HCT116 (cell line): ENCODE measurements around the gene CACNA1C. TPM values are rescaled to one million over a fixed set of nuclear protein-coding genes. Genes with fewer than 3 reads are reported as not detected.

Experiments used
- ATAC-seq: fragments of 200-7000 bp; cut with Tn5 transposase; 2 replicates; pipeline ENCODE4 v1.9.1; 2020; ENCODE audit warnings: mild to moderate bottlenecking, moderate library complexity
- BruUV-seq: library from RNA; stranded (reverse); fragments of 400-500 nt; replicated peaks from 2 replicates; lab custom pipeline; 2021; lab: Mats Ljungman, UMichigan
- CTCF ChIA-PET: fragments of 300-600 bp; sonication (Branson Sonifier 250); formaldehyde crosslinking; loops from one replicate; lab custom pipeline; 2021; ENCODE audit warnings: antibody characterized with exemption; lab: Charles Lee
- POLR2A ChIA-PET: fragments of 300-600, 350-600 bp; sonication (Branson Sonifier 250); formaldehyde crosslinking; loops from one replicate; lab custom pipeline; 2021; ENCODE audit warnings: antibody characterized with exemption; lab: Charles Lee
- RAD21 ChIA-PET, 2 experiments: fragments of 300-600 bp; sonication (Branson Sonifier 250); formaldehyde crosslinking; loops; one replicate each; lab custom pipeline; 2023; ENCODE audit warnings: low total read pairs in 2 of 2; ENCODE audit not compliant: uncharacterized antibody in 2 of 2, unreplicated experiment in 2 of 2, low non-redundant PET in 1 of 2; lab: Charles Lee
- DNase-seq: peaks from one replicate; pipeline ENCODE4 v3.0.0-alpha.2; 2010; ENCODE audit warnings: low read depth, low spot score
- H2AFZ ChIP-seq: fragments of 200-600 bp; shearing (Covaris generic), sonication (generic); 2 replicates; pipeline ENCODE4 v1.6.1; 2017; ENCODE audit warnings: low read depth, mixed run types, mixed read lengths, antibody characterized with exemption, low read length; ENCODE audit not compliant: poor library complexity, severe bottlenecking
- H3K27ac ChIP-seq: 2 replicates; pipeline ENCODE4 v1.5.1; 2012; ENCODE audit warnings: low read depth, low read length
- H3K27me3 ChIP-seq: fragments of 200-600 bp; sonication (generic); 2 replicates; pipeline ENCODE4 v1.6.1; 2016; ENCODE audit warnings: mixed run types, low read length, mixed read lengths; ENCODE audit not compliant: insufficient read depth
- H3K36me3 ChIP-seq, 2 experiments: fragments of 200-500 bp in 1 of 2; fragments of 200-600 bp in 1 of 2; sonication (Bioruptor generic) in 1 of 2; sonication (generic) in 1 of 2; 2 replicates each; pipeline versions ENCODE4 v1.5.1 to v1.6.1; 2014 to 2016; ENCODE audit warnings: low read length in 2 of 2, inconsistent platforms in 1 of 2, mixed read lengths in 1 of 2, mixed run types in 1 of 2; ENCODE audit not compliant: insufficient read depth in 2 of 2, control insufficient read depth in 1 of 2
- H3K4me1 ChIP-seq, 2 experiments: fragments of 200-600 bp in 1 of 2; sonication (generic) in 1 of 2; 2 replicates each; pipeline versions ENCODE4 v1.5.1 to v1.6.1; 2012 to 2017; ENCODE audit warnings: low read length in 2 of 2, inconsistent platforms in 1 of 2, mild to moderate bottlenecking in 1 of 2, mixed read lengths in 1 of 2, mixed run types in 1 of 2, moderate library complexity in 1 of 2; ENCODE audit not compliant: insufficient read depth in 2 of 2, control insufficient read depth in 1 of 2
- H3K4me2 ChIP-seq: fragments of 200-600 bp; sonication (generic); 2 replicates; pipeline ENCODE4 v1.6.1; 2017; ENCODE audit warnings: mixed run types, low read length, mixed read lengths
- H3K4me3 ChIP-seq, 2 experiments: fragments of 200-600 bp in 1 of 2; sonication (generic) in 1 of 2; replicated peaks in 1 of 2; 2 replicates each; pipeline ENCODE4 v1.5.1; 2011 to 2016; ENCODE audit warnings: low read length in 2 of 2, control low read depth in 1 of 2, low read depth in 1 of 2, mild to moderate bottlenecking in 1 of 2, mixed read lengths in 1 of 2, mixed run types in 1 of 2
- H3K79me2 ChIP-seq: fragments of 200-600 bp; sonication (generic); 2 replicates; pipeline ENCODE4 v1.6.1; 2017; ENCODE audit warnings: mild to moderate bottlenecking, mixed run types, low read length, moderate library complexity, mixed read lengths; ENCODE audit not compliant: insufficient read depth
- H3K9ac ChIP-seq: fragments of 200-600 bp; sonication (generic); 2 replicates; pipeline ENCODE4 v1.6.1; 2016; ENCODE audit warnings: low read length, mixed read lengths
- H3K9me2 ChIP-seq: fragments of 200-600 bp; sonication (generic), shearing (Covaris generic); 2 replicates; pipeline ENCODE4 v1.6.1; 2017; ENCODE audit warnings: mixed run types, mild to moderate bottlenecking, moderate library complexity; ENCODE audit not compliant: insufficient read depth
- H3K9me3 ChIP-seq, 2 experiments: fragments of 200-500 bp in 1 of 2; fragments of 200-600 bp in 1 of 2; sonication (Bioruptor generic) in 1 of 2; sonication (generic) in 1 of 2; 2 replicates each; pipeline ENCODE4 v1.6.1; 2014 to 2017; ENCODE audit warnings: low read length in 2 of 2, mixed read lengths in 2 of 2, inconsistent platforms in 1 of 2, low read depth in 1 of 2, mild to moderate bottlenecking in 1 of 2, mixed run types in 1 of 2, moderate library complexity in 1 of 2; ENCODE audit not compliant: control insufficient read depth in 1 of 2, insufficient read depth in 1 of 2
- H4K20me1 ChIP-seq: fragments of 200-600 bp; sonication (generic), shearing (Covaris generic); 2 replicates; pipeline ENCODE4 v1.6.1; 2017; ENCODE audit warnings: mixed run types, mild to moderate bottlenecking, moderate library complexity; ENCODE audit not compliant: insufficient read depth
- ATF3 ChIP-seq: IDR thresholded peaks from 2 replicates; pipeline ENCODE4 v1.6.1; 2012
- CBX3 ChIP-seq: IDR thresholded peaks from 2 replicates; pipeline ENCODE4 v1.6.1; 2012; ENCODE audit warnings: low read depth
- EGR1 ChIP-seq: IDR thresholded peaks from 2 replicates; pipeline ENCODE4 v1.6.1; 2012; ENCODE audit warnings: low read depth
- EZH2phosphoT487 ChIP-seq: fragments of 200-600 bp; IDR thresholded peaks from 2 replicates; pipeline ENCODE4 v1.6.1; 2018; ENCODE audit warnings: antibody characterized with exemption, borderline replicate concordance
- FOSL1 ChIP-seq: IDR thresholded peaks from 2 replicates; pipeline ENCODE4 v1.6.1; 2012; ENCODE audit warnings: low read depth
- MAX ChIP-seq: IDR thresholded peaks from 2 replicates; pipeline ENCODE4 v1.6.1; 2012
- POLR2A ChIP-seq: IDR thresholded peaks from 2 replicates; pipeline ENCODE4 v1.7.0; 2011; ENCODE audit warnings: borderline replicate concordance; ENCODE audit not compliant: insufficient read depth, insufficient read length; ENCODE audit errors: extremely low read depth
- POLR2AphosphoS5 ChIP-seq: IDR thresholded peaks from 2 replicates; pipeline ENCODE4 v1.6.1; 2011; ENCODE audit warnings: mild to moderate bottlenecking, low read depth, low read length, moderate library complexity
- RAD21 ChIP-seq: IDR thresholded peaks from 2 replicates; pipeline ENCODE4 v1.6.1; 2012; ENCODE audit warnings: low read depth, mild to moderate bottlenecking
- REST ChIP-seq: IDR thresholded peaks from 2 replicates; pipeline ENCODE4 v1.6.1; 2012; ENCODE audit warnings: low read depth
- SIN3A ChIP-seq: IDR thresholded peaks from 2 replicates; pipeline ENCODE4 v1.6.1; 2012; ENCODE audit warnings: low read depth
- SP1 ChIP-seq: IDR thresholded peaks from 2 replicates; pipeline ENCODE4 v1.6.1; 2012; ENCODE audit warnings: low read depth
- SRF ChIP-seq: IDR thresholded peaks from 2 replicates; pipeline ENCODE4 v1.6.1; 2012; ENCODE audit warnings: low read depth
- TCF7L2 ChIP-seq: IDR thresholded peaks from 2 replicates; pipeline ENCODE4 v1.7.0; 2011; ENCODE audit warnings: borderline replicate concordance, inconsistent platforms; ENCODE audit not compliant: insufficient read depth, insufficient read length; ENCODE audit errors: extremely low read depth
- ZBTB33 ChIP-seq: IDR thresholded peaks from 2 replicates; pipeline ENCODE4 v1.6.1; 2011; ENCODE audit warnings: mild to moderate bottlenecking, low read length, moderate library complexity; ENCODE audit not compliant: insufficient replicate concordance; ENCODE audit errors: extremely low read depth
- ZFX ChIP-seq: fragments of 450-650 bp; IDR thresholded peaks from 2 replicates; pipeline ENCODE4 v1.6.1; 2017
- ZNF274 ChIP-seq: fragments of 200-500 bp; sonication (Bioruptor generic); IDR thresholded peaks from 2 replicates; pipeline ENCODE4 v1.6.1; 2014; ENCODE audit warnings: mild to moderate bottlenecking, low read depth, low read length, inconsistent platforms
- intact Hi-C: fragments of 100-400 bp; cut with micrococcal nuclease; formaldehyde crosslinking; loops from 2 replicates; pipeline ENCODE4 v1.10.0; 2022
- total RNA-seq: library from RNA; stranded (reverse); gene quantifications from one replicate; pipeline ENCODE4 v1.2.1, GENCODE V29; 2021; ENCODE audit not compliant: unreplicated experiment

The CACNA1C gene
- total RNA-seq, 1 experiment from 2014 or later, result 0.05 TPM

- no peak overlapping the region for H3K27ac ChIP-seq
- no peaks in the 10 kb centered on the region for H3K9me3 ChIP-seq
- no peak overlapping the region for H3K9ac ChIP-seq
- H3K27me3 ChIP-seq, result peaks cover 34% of the 10 kb centered on the region
- BruUV-seq, result no TSS peak
- H3K4me1 ChIP-seq, result no peaks in the 10 kb centered on the region
- no peak for ATAC-seq
- no peaks in the 10 kb centered on the region for H3K79me2 ChIP-seq
- H4K20me1 ChIP-seq, result no peaks in the 10 kb centered on the region
- POLR2A ChIA-PET, result no interaction called here
- CTCF ChIA-PET, result no interaction called here
- no peaks in the 10 kb centered on the region for H3K9me2 ChIP-seq
- no peak overlapping the region for H2AFZ ChIP-seq
- no peak overlapping the region for H3K4me2 ChIP-seq
- DNase-seq, result no peak
- RAD21 ChIA-PET, result no interaction called here
- H3K4me3 ChIP-seq, result no peak overlapping the region
- intact Hi-C loops, result no loop called here
- H3K36me3 ChIP-seq, result no peaks in the 10 kb centered on the region
- TF ChIP-seq MAX (no peak), RAD21 (no peak), SRF (no peak), POLR2AphosphoS5 (no peak), SIN3A (no peak), REST (no peak), ATF3 (no peak), POLR2A (no peak), ZNF274 (no peak), ZFX (no peak), ZBTB33 (no peak), EGR1 (no peak), SP1 (no peak), TCF7L2 (no peak), CBX3 (no peak), FOSL1 (no peak), EZH2phosphoT487 (no peak)
Observed at GRCh38 chr12:2481951-2482350, 429.2 kb downstream of the CACNA1C start.
